CD4-positive, alpha-beta memory T cell (primary cell): ENCODE measurements around the gene UNC5A. TPM values are rescaled to one million over a fixed set of nuclear protein-coding genes. Genes with fewer than 3 reads are reported as not detected.

Experiments
- CTCF ChIA-PET: fragments of 350-600 bp; sonication (Branson Sonifier 250); formaldehyde crosslinking; loops from one replicate; lab custom pipeline; 2021; ENCODE audit warnings: inconsistent platforms; ENCODE audit not compliant: partially characterized antibody; lab: Charles Lee
- POLR2A ChIA-PET: fragments of 350-600 bp; sonication (Branson Sonifier 250); formaldehyde crosslinking; loops from one replicate; lab custom pipeline; 2021; ENCODE audit not compliant: partially characterized antibody; lab: Charles Lee
- DNase-seq, 5 donors: peaks; one replicate each; pipeline versions ENCODE4 v3.0.0 to v3.0.0-alpha.2; 2020 to 2022; ENCODE audit warnings: mixed read lengths in 1 of 5
- H3K27ac ChIP-seq: one replicate; pipeline ENCODE4 v1.7.0; 2013; ENCODE audit warnings: low read depth, low read length
- H3K27me3 ChIP-seq: 2 replicates; pipeline ENCODE4 v1.7.0; 2013; ENCODE audit warnings: mild to moderate bottlenecking, low read length, moderate library complexity; ENCODE audit not compliant: insufficient read depth
- H3K36me3 ChIP-seq: 2 replicates; pipeline ENCODE4 v1.7.0; 2013; ENCODE audit warnings: mild to moderate bottlenecking, low read length, moderate library complexity; ENCODE audit not compliant: insufficient read depth
- H3K4me1 ChIP-seq: 2 replicates; pipeline ENCODE4 v1.7.0; 2013; ENCODE audit warnings: mild to moderate bottlenecking, low read length, moderate library complexity; ENCODE audit not compliant: insufficient read depth
- H3K4me3 ChIP-seq, 2 donors: one replicate each; pipeline ENCODE4 v1.7.0; 2013; ENCODE audit warnings: low read length in 2 of 2, mild to moderate bottlenecking in 1 of 2
- H3K9me3 ChIP-seq, 2 donors: one replicate each; pipeline ENCODE4 v1.7.0; 2013; ENCODE audit warnings: low read length in 2 of 2, control low read depth in 1 of 2; ENCODE audit not compliant: control insufficient read depth in 1 of 2
- H3K27ac Mint-ChIP-seq, 7 donors: one replicate each; pipeline ENCODE4 v1.8.0; 2020 to 2021; ENCODE audit warnings: mixed read lengths in 7 of 7, mild to moderate bottlenecking in 6 of 7, inconsistent platforms in 3 of 7, moderate library complexity in 3 of 7
- H3K27me3 Mint-ChIP-seq, 2 donors: one replicate each; pipeline ENCODE4 v1.8.0; 2020 to 2021; ENCODE audit warnings: mixed read lengths in 2 of 2
- H3K36me3 Mint-ChIP-seq, 2 donors: one replicate each; pipeline ENCODE4 v1.8.0; 2020 to 2021; ENCODE audit warnings: mixed read lengths in 2 of 2, inconsistent platforms in 1 of 2, mild to moderate bottlenecking in 1 of 2
- H3K4me1 Mint-ChIP-seq, 4 donors: one replicate each; pipeline ENCODE4 v1.8.0; 2020 to 2021; ENCODE audit warnings: mixed read lengths in 4 of 4, mild to moderate bottlenecking in 1 of 4
- H3K4me3 Mint-ChIP-seq, 8 donors: one replicate each; pipeline ENCODE4 v1.8.0; 2020 to 2021; ENCODE audit warnings: mixed read lengths in 8 of 8, mild to moderate bottlenecking in 7 of 8, moderate library complexity in 6 of 8, inconsistent platforms in 3 of 8
- H3K9me3 Mint-ChIP-seq, 8 donors: one replicate each; pipeline ENCODE4 v1.8.0; 2020 to 2021; ENCODE audit warnings: mixed read lengths in 8 of 8, mild to moderate bottlenecking in 5 of 8, inconsistent platforms in 3 of 8, moderate library complexity in 1 of 8
- intact Hi-C: fragments of 100-400 bp; cut with micrococcal nuclease; formaldehyde crosslinking; loops from one replicate; pipeline ENCODE4 v1.15.1; 2023
- polyA plus RNA-seq, 2 donors: library from polyadenylated mRNA; unstranded; fragments of 300-500 nt; fragmentation: Illumina TruSeq; gene quantifications; one replicate each; pipeline ENCODE4 v1.2.3, GENCODE V29; 2021
- total RNA-seq, 2 experiments: library from RNA; stranded (reverse); gene quantifications; one replicate each; pipeline ENCODE4 v1.2.3, GENCODE V29; 2021

Gene UNC5A
- total and polyA plus RNA-seq, 4 experiments from 2014 or later, result not detected

GRCh38 chr5:176776916-176777315, 33.4 kb upstream of the UNC5A start:
- no peaks in the 10 kb centered on the region for H3K27me3 ChIP-seq
- ChIA-PET CTCF (no interaction called here), POLR2A (no interaction called here)
- no peak for DNase-seq
- H3K4me3 ChIP-seq, result no peak overlapping the region
- Mint-ChIP-seq H3K9me3 (peaks cover 0 to 2% (median 0%) of the 10 kb centered on the region in 8 donors), H3K4me3 (no peak overlapping the region), H3K36me3 (no peaks in the 10 kb centered on the region), H3K4me1 (peaks cover 0 to 4% (median 0%) of the 10 kb centered on the region in 4 donors), H3K27me3 (peaks cover 23 to 36% of the 10 kb centered on the region in 2 donors), H3K27ac (no peak overlapping the region)
- intact Hi-C loops, result no loop called here
- H3K36me3 ChIP-seq, result no peaks in the 10 kb centered on the region
- no peaks in the 10 kb centered on the region for H3K9me3 ChIP-seq
- H3K27ac ChIP-seq, result no peak overlapping the region
- no peaks in the 10 kb centered on the region for H3K4me1 ChIP-seq

GRCh38 chr5:176778921-176779465, 31.4 kb upstream of the UNC5A start:
- Histone ChIP-seq H3K27ac (no peak overlapping the region), H3K27me3 (no peaks in the 10 kb centered on the region), H3K9me3 (no peaks in the 10 kb centered on the region), H3K36me3 (no peaks in the 10 kb centered on the region), H3K4me3 (no peak overlapping the region), H3K4me1 (no peaks in the 10 kb centered on the region)
- Mint-ChIP-seq H3K36me3 (no peaks in the 10 kb centered on the region), H3K9me3 (peaks cover 0 to 2% (median 0%) of the 10 kb centered on the region in 8 donors), H3K4me1 (peaks cover 0 to 4% (median 1%) of the 10 kb centered on the region in 4 donors), H3K4me3 (no peak overlapping the region), H3K27ac (no peak overlapping the region), H3K27me3 (peaks cover 20 to 32% of the 10 kb centered on the region in 2 donors)
- CTCF ChIA-PET, result no interaction called here
- intact Hi-C loops, result no loop called here
- POLR2A ChIA-PET, result no interaction called here
- DNase-seq, result no peak

GRCh38 chr5:176779537-176779936, 30.8 kb upstream of the UNC5A start:
- Histone ChIP-seq H3K27me3 (no peaks in the 10 kb centered on the region), H3K27ac (no peak overlapping the region), H3K36me3 (no peaks in the 10 kb centered on the region), H3K4me1 (no peaks in the 10 kb centered on the region), H3K9me3 (no peaks in the 10 kb centered on the region), H3K4me3 (no peak overlapping the region)
- Mint-ChIP-seq H3K4me3 (no peak overlapping the region), H3K27me3 (peaks cover 20 to 36% of the 10 kb centered on the region in 2 donors), H3K4me1 (peaks cover 0 to 4% (median 1%) of the 10 kb centered on the region in 4 donors), H3K27ac (no peak overlapping the region), H3K36me3 (no peaks in the 10 kb centered on the region), H3K9me3 (peaks cover 0 to 2% (median 0%) of the 10 kb centered on the region in 8 donors)
- intact Hi-C loops, result no loop called here
- no peak for DNase-seq
- ChIA-PET CTCF (no interaction called here), POLR2A (no interaction called here)

- Histone ChIP-seq H3K4me1 (no peaks in the 10 kb centered on the region), H3K27ac (no peak overlapping the region), H3K27me3 (no peaks in the 10 kb centered on the region), H3K4me3 (no peak overlapping the region), H3K36me3 (no peaks in the 10 kb centered on the region), H3K9me3 (no peaks in the 10 kb centered on the region)
- ChIA-PET CTCF (interaction anchor here (1.0 kb wide), 1 partner anchor 119 kb away, joined by 3 read pairs; no protein-coding TSS in a partner anchor), POLR2A (no interaction called here)
- H3K27me3 Mint-ChIP-seq, result peaks cover 14 to 31% of the 10 kb centered on the region in 2 donors
- intact Hi-C loops, result no loop called here
- no peaks in the 10 kb centered on the region for H3K9me3 Mint-ChIP-seq
- DNase-seq, result no peak
- no peaks in the 10 kb centered on the region for H3K36me3 Mint-ChIP-seq
- no peak overlapping the region for H3K4me3 Mint-ChIP-seq
- peaks cover 0 to 4% (median 1%) of the 10 kb centered on the region in 4 donors for H3K4me1 Mint-ChIP-seq
- no peak overlapping the region for H3K27ac Mint-ChIP-seq
Observed at GRCh38 chr5:176780176-176781053, 29.9 kb upstream of the UNC5A start.

- H3K4me1 Mint-ChIP-seq, result peaks cover 0 to 4% (median 1%) of the 10 kb centered on the region in 4 donors
- CTCF ChIA-PET, result interaction anchor here (1.0 kb wide), 1 partner anchor 120 kb away, joined by 3 read pairs; no protein-coding TSS in a partner anchor
- no peaks in the 10 kb centered on the region for H3K9me3 Mint-ChIP-seq
Observed at GRCh38 chr5:176781054-176781375, 29.3 kb upstream of the UNC5A start.

GRCh38 chr5:176781638-176782570, 28.5 kb upstream of the UNC5A start:
- H3K27me3 Mint-ChIP-seq, result peaks cover 16 to 36% of the 10 kb centered on the region in 2 donors
- no peak overlapping the region for H3K27ac ChIP-seq
- intact Hi-C loops, result no loop called here
- H3K9me3 ChIP-seq, result no peaks in the 10 kb centered on the region
- POLR2A ChIA-PET, result no interaction called here
- CTCF ChIA-PET, result no interaction called here
- no peak overlapping the region for H3K4me3 ChIP-seq
- peaks cover 0 to 4% (median 1%) of the 10 kb centered on the region in 4 donors for H3K4me1 Mint-ChIP-seq
- no peak overlapping the region for H3K4me3 Mint-ChIP-seq
- no peaks in the 10 kb centered on the region for H3K36me3 Mint-ChIP-seq
- DNase-seq, result no peak
- H3K36me3 ChIP-seq, result no peaks in the 10 kb centered on the region
- no peaks in the 10 kb centered on the region for H3K27me3 ChIP-seq
- H3K9me3 Mint-ChIP-seq, result no peaks in the 10 kb centered on the region
- H3K27ac Mint-ChIP-seq, result no peak overlapping the region
- no peaks in the 10 kb centered on the region for H3K4me1 ChIP-seq

More at GRCh38 chr5:176781054-176781375, 29.3 kb upstream of the UNC5A start:
- H3K36me3 ChIP-seq, result no peaks in the 10 kb centered on the region
- no peak for DNase-seq
- no peaks in the 10 kb centered on the region for H3K9me3 ChIP-seq
- no peak overlapping the region for H3K27ac ChIP-seq
- H3K27me3 ChIP-seq, result no peaks in the 10 kb centered on the region
- intact Hi-C loops, result no loop called here
- peaks cover 15 to 32% of the 10 kb centered on the region in 2 donors for H3K27me3 Mint-ChIP-seq
- no peaks in the 10 kb centered on the region for H3K36me3 Mint-ChIP-seq
- no peak overlapping the region for H3K4me3 Mint-ChIP-seq
- no peak overlapping the region for H3K4me3 ChIP-seq
- no peak overlapping the region for H3K27ac Mint-ChIP-seq
- POLR2A ChIA-PET, result no interaction called here
- H3K4me1 ChIP-seq, result no peaks in the 10 kb centered on the region
